Uterus (tissue), 2 donors: ENCODE measurements around the gene TNF.

ENCODE experiments used
- CTCF ChIP-seq, 4 experiments: fragments of 200-600 bp in 2 of 4; fragments of 450-650 bp in 2 of 4; sonication (generic) in 2 of 4; IDR thresholded peaks; one replicate each; pipeline ENCODE4 v1.5.1; 2016 to 2019; ENCODE audit warnings: antibody characterized with exemption in 4 of 4, mild to moderate bottlenecking in 2 of 4, moderate library complexity in 1 of 4
- POLR2A ChIP-seq, 2 donors: fragments of 450-650 bp; IDR thresholded peaks; one replicate each; pipeline ENCODE4 v1.6.1; 2016; ENCODE audit warnings: antibody characterized with exemption in 2 of 2, mild to moderate bottlenecking in 1 of 2, moderate library complexity in 1 of 2

- TF ChIP-seq CTCF (IDR thresholded peaks at IDR 0.05): no peak
- no peak for TF ChIP-seq POLR2A (IDR thresholded peaks at IDR 0.05)
Measured at GRCh38 chr6:31585491-31585890, 10.1 kb downstream of the TNF start.
